ENCODE results near the gene SEC62.
A peak's percentile ranks its signal among the peaks of the same experiment; 100 is the strongest.
"Not testable (repeated sequence)": the region's sequence is repeated elsewhere in the genome, so short reads cannot be mapped to it uniquely, and the experiment has no call there.

The SEC62 gene

GRCh38 chr3:170016057-170016456 lies 49.5 kb downstream of the SEC62 start:
- DNase-seq (ENCODE audit: low spot score): no peak

- DNase-seq (ENCODE audit: low spot score): not testable (repeated sequence)
These were observed 52.7 kb downstream of the SEC62 start for GRCh38 chr3:170019306-170019705.

DNA sequence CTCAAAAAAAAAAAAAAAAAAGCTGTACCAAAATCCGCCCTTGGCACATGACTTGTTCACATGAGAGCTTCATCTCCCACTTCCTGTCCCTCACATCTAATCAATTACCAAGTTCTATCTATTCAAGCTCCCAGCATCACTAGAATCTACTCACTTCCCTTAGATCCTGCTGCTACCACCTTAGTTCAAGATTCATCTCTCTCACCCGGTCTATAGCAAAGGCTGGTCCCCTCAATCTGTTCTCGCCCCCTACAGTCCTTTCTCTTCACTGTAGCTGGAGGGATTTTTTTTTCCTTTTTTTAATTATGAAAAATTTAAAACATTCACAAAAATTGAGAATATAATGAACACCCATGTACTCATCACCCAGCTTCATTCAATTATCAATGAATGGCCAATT lies 54.5 kb downstream of the SEC62 start:
- DNase-seq (ENCODE audit: low spot score): no peak

DNA sequence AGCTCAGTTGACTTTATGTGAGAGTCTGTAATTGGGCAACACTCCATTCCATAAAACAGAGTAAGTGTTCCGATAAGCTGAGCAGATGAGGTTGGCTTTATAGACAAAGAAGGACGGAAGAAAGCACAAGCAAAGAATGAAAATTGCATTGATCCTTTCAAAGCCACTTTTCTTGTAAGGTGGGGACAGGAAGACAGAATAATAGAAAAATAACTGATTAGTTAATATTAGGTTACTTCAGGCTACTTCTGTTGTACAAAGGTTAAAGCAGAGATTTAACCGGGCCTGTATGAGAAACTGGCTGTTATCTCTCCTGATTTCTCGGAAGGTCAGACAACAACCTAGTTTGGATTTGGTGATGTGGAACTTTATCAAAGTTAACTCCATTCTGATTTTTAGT lies 55.7 kb downstream of the SEC62 start:
- DNase-seq (ENCODE audit: low spot score): no peak

- DNase-seq (ENCODE audit: low spot score): no peak
These were observed 56.6 kb downstream of the SEC62 start for GRCh38 chr3:170023165-170023564.

GRCh38 chr3:170024581-170024980 lies 58.0 kb downstream of the SEC62 start:
- DNase-seq (ENCODE audit: low spot score): no peak

GRCh38 chr3:170027233-170028102 lies 60.9 kb downstream of the SEC62 start:
- no peak for DNase-seq (ENCODE audit: low spot score)

GRCh38 chr3:170033489-170033888 lies 66.9 kb downstream of the SEC62 start:
- no peak for DNase-seq (ENCODE audit: low spot score)

- peak; percentile 79 for DNase-seq (ENCODE audit: low spot score)
These were observed 71.1 kb downstream of the SEC62 start, which contains the start of gene GPR160 for GRCh38 chr3:170037463-170038433. GPR160 (plus strand) TSS chr3:170037995; CDS start chr3:170083973, 45,978 bp downstream.

GRCh38 chr3:170038434-170039110 lies 72.0 kb downstream of the SEC62 start:
- peak; percentile 34 for DNase-seq (ENCODE audit: low spot score)

DNA sequence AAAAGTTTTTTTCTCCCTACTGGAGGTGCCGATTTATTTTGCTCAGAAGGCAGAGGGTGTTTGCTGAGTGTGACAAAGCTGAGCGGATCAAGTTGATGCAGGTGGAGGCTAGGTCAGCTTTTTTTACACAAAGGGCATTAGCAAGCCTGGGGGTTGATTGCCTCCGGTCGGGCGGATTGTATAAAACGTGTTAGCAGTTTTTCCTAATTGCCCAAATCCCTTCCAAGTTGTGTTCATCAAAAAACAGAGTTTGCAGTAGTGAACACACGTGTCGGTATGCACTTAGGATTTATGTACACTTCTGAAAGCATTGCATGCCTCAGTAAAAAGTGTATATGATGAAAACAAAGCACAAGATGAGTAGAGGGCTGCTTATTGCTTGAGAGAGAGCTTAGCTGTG lies 73.8 kb downstream of the SEC62 start:
- no peak for DNase-seq (ENCODE audit: low spot score)

GRCh38 chr3:170043506-170043905 lies 76.9 kb downstream of the SEC62 start:
- DNase-seq (ENCODE audit: low spot score): no peak

- DNase-seq (ENCODE audit: low spot score): no peak
These were observed 77.7 kb downstream of the SEC62 start for GRCh38 chr3:170044271-170044670.

DNA sequence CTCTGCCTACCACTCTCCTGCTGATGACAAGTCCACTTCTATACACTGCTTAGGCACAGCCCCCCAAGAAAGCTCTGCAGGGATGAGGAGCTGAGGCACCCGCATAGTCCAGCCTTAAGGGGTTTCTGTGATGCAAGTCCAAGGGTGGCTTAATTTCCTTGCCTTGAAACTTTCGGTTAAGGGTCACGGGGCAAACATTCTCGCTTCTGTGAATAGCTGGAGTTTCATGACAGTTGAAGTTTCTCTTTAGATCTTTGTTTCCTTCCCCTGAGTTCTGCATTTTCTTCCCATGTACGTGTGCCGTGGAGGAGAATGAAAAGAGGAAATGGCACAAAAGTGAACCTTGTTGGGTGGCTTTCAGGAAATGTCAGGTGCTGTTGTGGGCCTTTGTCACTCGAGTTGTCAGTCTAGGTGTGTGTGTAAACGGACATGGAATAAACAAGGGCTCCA lies 78.2 kb downstream of the SEC62 start:
- DNase-seq (ENCODE audit: low spot score): no peak

DNA sequence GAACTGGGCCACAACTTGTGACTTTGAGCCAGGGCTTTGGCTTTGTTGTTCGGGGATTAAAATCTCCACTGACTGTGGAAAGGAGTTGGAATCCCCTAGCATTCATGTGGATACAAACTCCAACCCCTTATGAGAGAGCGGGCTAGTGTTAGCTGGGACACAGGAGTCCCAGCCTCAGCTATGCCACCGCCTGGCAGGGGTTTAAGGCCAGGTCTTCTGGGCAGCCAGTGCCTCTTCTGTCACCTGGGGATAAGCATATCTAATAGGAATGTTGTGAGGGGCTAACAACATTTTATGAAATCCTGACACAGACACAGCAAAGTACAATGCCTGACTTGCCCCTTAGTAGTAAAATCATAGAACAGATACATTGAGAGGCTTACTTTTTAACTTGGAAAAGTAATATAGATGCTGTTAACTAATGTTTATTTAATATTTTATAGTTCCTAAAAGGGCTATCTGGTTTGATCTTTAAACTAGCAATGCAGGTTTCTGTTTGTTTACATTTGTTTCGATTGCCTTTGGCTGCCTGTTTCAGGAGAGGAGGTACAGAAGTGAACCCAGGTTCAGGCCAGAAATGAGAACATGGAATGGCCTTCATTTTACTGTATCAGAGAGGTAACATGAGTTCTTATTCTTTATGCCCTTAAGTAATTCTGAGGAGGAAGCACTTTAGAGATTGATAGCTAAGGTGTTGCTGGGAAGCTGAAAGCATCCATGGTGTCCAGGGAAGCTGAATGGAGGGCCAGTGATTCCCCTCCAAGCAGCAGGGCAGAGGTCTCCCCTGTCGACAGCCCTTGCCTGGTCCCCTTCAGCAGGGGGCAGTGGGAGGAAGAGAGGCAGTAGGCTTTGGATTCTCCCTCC lies 79.9 kb downstream of the SEC62 start:
- no peak for DNase-seq (ENCODE audit: low spot score)

- DNase-seq (ENCODE audit: low spot score): no peak
These were observed 80.5 kb downstream of the SEC62 start for GRCh38 chr3:170047133-170047404.

Measured in SW480 (cell line).